AG20443 (cell line): Measurements from ENCODE around the gene EPS15.
A peak's percentile ranks its signal among the peaks of the same experiment; 100 is the strongest.

Source experiments
- DNase-seq: peaks from one replicate; pipeline ENCODE4 v3.0.0; 2012; ENCODE audit warnings: low spot score, mixed read lengths

Gene EPS15

GRCh38 chr1:51380936-51381335 is 138.1 kb downstream of the EPS15 start:
- no peak for DNase-seq

- no peak for DNase-seq
These were observed 140.2 kb downstream of the EPS15 start for GRCh38 chr1:51378871-51379270.

- DNase-seq = no peak
These were observed 145.2 kb downstream of the EPS15 start for GRCh38 chr1:51373898-51374297.

- DNase-seq = no peak
These were observed 146.5 kb downstream of the EPS15 start for GRCh38 chr1:51372561-51372960.

GRCh38 chr1:51369171-51369570 is 149.9 kb downstream of the EPS15 start:
- no peak for DNase-seq

GRCh38 chr1:51365774-51366173 is 153.3 kb downstream of the EPS15 start:
- DNase-seq = no peak

- DNase-seq = no peak
These were observed 159.2 kb downstream of the EPS15 start for GRCh38 chr1:51359879-51360278.

GRCh38 chr1:51355382-51355781 is 163.7 kb downstream of the EPS15 start:
- no peak for DNase-seq

GRCh38 chr1:51354416-51354815 is 164.7 kb downstream of the EPS15 start:
- DNase-seq = no peak

GRCh38 chr1:51351907-51352306 is 167.2 kb downstream of the EPS15 start:
- no peak for DNase-seq

GRCh38 chr1:51349862-51350261 is 169.2 kb downstream of the EPS15 start:
- DNase-seq = no peak

GRCh38 chr1:51348147-51348527 is 170.9 kb downstream of the EPS15 start:
- DNase-seq = no peak

GRCh38 chr1:51347398-51348146 is 171.5 kb downstream of the EPS15 start:
- DNase-seq = no peak

- DNase-seq = no peak
These were observed 172.8 kb downstream of the EPS15 start for GRCh38 chr1:51346086-51346942.

GRCh38 chr1:51345300-51345687 is 173.8 kb downstream of the EPS15 start:
- DNase-seq = no peak

GRCh38 chr1:51344602-51345299 is 174.3 kb downstream of the EPS15 start:
- peak; percentile 44 for DNase-seq

GRCh38 chr1:51344276-51344601 is 174.8 kb downstream of the EPS15 start:
- no peak for DNase-seq

GRCh38 chr1:51343624-51344023 is 175.4 kb downstream of the EPS15 start:
- no peak for DNase-seq

- DNase-seq = no peak
These were observed 176.4 kb downstream of the EPS15 start for GRCh38 chr1:51342591-51343206.

GRCh38 chr1:51341876-51342496 is 177.1 kb downstream of the EPS15 start:
- no peak for DNase-seq

GRCh38 chr1:51340380-51340779 is 178.7 kb downstream of the EPS15 start:
- no peak for DNase-seq

- no peak for DNase-seq
These were observed 182.4 kb downstream of the EPS15 start for GRCh38 chr1:51336711-51337110.
